ENCODE data around the gene SRL.

Gene SRL

GRCh38 chr16:4202615-4203345, 39.1 kb downstream of the SRL start:
- DNase-seq (ENCODE audit: low read depth in 1 of 2, low spot score in 1 of 2): no peak

- DNase-seq (ENCODE audit: low read depth in 1 of 2, low spot score in 1 of 2): no peak
Measured at GRCh38 chr16:4200781-4201137, 41.1 kb downstream of the SRL start.

- DNase-seq (ENCODE audit: low read depth in 1 of 2, low spot score in 1 of 2): no peak
Measured at GRCh38 chr16:4200000-4200780, 41.7 kb downstream of the SRL start.

GRCh38 chr16:4198816-4199215, 43.1 kb downstream of the SRL start:
- DNase-seq (ENCODE audit: low read depth in 1 of 2, low spot score in 1 of 2): no peak

- DNase-seq (ENCODE audit: low read depth in 1 of 2, low spot score in 1 of 2): no peak
Measured at GRCh38 chr16:4194661-4195060, 47.2 kb downstream of the SRL start.

GRCh38 chr16:4193920-4194319, 48.0 kb downstream of the SRL start:
- no peak for DNase-seq (ENCODE audit: low read depth in 1 of 2, low spot score in 1 of 2)

- no peak for DNase-seq (ENCODE audit: low read depth in 1 of 2, low spot score in 1 of 2)
Measured at GRCh38 chr16:4192206-4192605, 49.7 kb downstream of the SRL start.

GRCh38 chr16:4190712-4191333, 51.1 kb downstream of the SRL start:
- no peak for DNase-seq (ENCODE audit: low read depth in 1 of 2, low spot score in 1 of 2)

GRCh38 chr16:4190086-4190485, 51.8 kb downstream of the SRL start:
- DNase-seq (ENCODE audit: low read depth in 1 of 2, low spot score in 1 of 2): no peak

- DNase-seq (ENCODE audit: low read depth in 1 of 2, low spot score in 1 of 2): no peak
Measured at GRCh38 chr16:4184038-4184702, 57.7 kb downstream of the SRL start.

- DNase-seq (ENCODE audit: low read depth in 1 of 2, low spot score in 1 of 2): peak; percentile 68 to 91
Measured at GRCh38 chr16:4183237-4184037, 58.4 kb downstream of the SRL start.

- DNase-seq (ENCODE audit: low read depth in 1 of 2, low spot score in 1 of 2): no peak
Measured at GRCh38 chr16:4182581-4183236, 59.2 kb downstream of the SRL start.

- no peak for DNase-seq (ENCODE audit: low read depth in 1 of 2, low spot score in 1 of 2)
Measured at GRCh38 chr16:4180511-4180910, 61.4 kb downstream of the SRL start.

- no peak for DNase-seq (ENCODE audit: low read depth in 1 of 2, low spot score in 1 of 2)
Measured at GRCh38 chr16:4179763-4180260, 62.1 kb downstream of the SRL start.

- DNase-seq (ENCODE audit: low read depth in 1 of 2, low spot score in 1 of 2): no peak
Measured at GRCh38 chr16:4179020-4179419, 62.9 kb downstream of the SRL start.

GRCh38 chr16:4178468-4179010, 63.3 kb downstream of the SRL start:
- no peak for DNase-seq (ENCODE audit: low read depth in 1 of 2, low spot score in 1 of 2)

GRCh38 chr16:4176906-4177417, 64.9 kb downstream of the SRL start:
- no peak for DNase-seq (ENCODE audit: low read depth in 1 of 2, low spot score in 1 of 2)

GRCh38 chr16:4175849-4176248, 66.0 kb downstream of the SRL start:
- DNase-seq (ENCODE audit: low read depth in 1 of 2, low spot score in 1 of 2): no peak

GRCh38 chr16:4172070-4172469, 69.8 kb downstream of the SRL start:
- no peak for DNase-seq (ENCODE audit: low read depth in 1 of 2, low spot score in 1 of 2)

GRCh38 chr16:4169415-4169814, 72.5 kb downstream of the SRL start:
- DNase-seq (ENCODE audit: low read depth in 1 of 2, low spot score in 1 of 2): no peak
